ENCODE measurements around the gene MTR.

DNA sequence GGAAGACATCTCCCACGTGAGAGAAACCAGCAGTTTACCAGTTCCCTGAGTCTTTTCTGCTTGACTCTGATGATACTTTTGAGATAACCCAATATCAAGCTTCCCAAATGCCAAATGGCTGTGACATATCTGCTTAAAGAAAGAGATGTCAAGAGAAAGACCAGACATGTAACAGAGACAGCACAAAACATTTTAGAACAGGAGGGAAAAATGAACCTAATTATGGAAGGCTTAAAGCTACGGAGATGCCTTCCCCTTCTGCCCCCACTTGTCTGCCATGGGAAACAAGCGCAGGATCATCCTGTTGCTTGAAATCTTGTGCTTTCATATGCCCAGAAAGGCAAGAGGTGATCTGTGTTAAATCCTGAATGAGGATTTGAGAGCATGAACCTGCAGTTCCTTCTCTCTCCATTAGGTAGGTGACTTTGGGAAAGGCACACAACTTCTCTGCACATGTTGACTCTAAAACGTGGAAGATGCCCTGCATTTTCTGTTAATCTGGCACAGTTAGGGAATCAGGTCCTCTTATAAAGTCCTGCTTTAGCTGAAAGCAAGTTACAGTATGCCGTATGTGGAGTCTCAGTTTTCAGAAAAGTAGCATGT lies 46.7 kb upstream of the MTR start:
- TF ChIP-seq, protein P1, sequence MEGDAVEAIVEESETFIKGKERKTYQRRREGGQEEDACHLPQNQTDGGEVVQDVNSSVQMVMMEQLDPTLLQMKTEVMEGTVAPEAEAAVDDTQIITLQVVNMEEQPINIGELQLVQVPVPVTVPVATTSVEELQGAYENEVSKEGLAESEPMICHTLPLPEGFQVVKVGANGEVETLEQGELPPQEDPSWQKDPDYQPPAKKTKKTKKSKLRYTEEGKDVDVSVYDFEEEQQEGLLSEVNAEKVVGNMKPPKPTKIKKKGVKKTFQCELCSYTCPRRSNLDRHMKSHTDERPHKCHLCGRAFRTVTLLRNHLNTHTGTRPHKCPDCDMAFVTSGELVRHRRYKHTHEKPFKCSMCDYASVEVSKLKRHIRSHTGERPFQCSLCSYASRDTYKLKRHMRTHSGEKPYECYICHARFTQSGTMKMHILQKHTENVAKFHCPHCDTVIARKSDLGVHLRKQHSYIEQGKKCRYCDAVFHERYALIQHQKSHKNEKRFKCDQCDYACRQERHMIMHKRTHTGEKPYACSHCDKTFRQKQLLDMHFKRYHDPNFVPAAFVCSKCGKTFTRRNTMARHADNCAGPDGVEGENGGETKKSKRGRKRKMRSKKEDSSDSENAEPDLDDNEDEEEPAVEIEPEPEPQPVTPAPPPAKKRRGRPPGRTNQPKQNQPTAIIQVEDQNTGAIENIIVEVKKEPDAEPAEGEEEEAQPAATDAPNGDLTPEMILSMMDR (IDR thresholded peaks at IDR 0.05) = no peak
- TF ChIP-seq POLR2AphosphoS5 (IDR thresholded peaks at IDR 0.05; ENCODE audit: insufficient read depth in 1 of 2, low read depth in 1 of 2) = no peak

Measured in vagina (tissue), 2 donors.